Daoy (cell line): ENCODE data around the gene ZNF892. TPM values are rescaled to one million over a fixed set of nuclear protein-coding genes. Genes with fewer than 3 reads are reported as not detected.

Source experiments
- DNase-seq: peaks from one replicate; pipeline ENCODE4 v3.0.0-alpha.2; 2015; ENCODE audit warnings: low read depth
- total RNA-seq: library from RNA; depleted of rRNA; stranded (reverse); fragments of >200 nt; shearing (Covaris generic); gene quantifications from 2 replicates; pipeline ENCODE4 v1.2.3, GENCODE V29; 2014; rRNA removed

Gene ZNF892
- total RNA-seq, result 1.7 and 5.3 TPM in 2 replicates

- DNase-seq, result peak; percentile 94
Measured at GRCh38 chr2:95207111-95207961, at the start of gene ZNF892. Gene ZNF892 (plus strand): TSS chr2:95207521. CDS start chr2:95207816, 295 bp downstream.

- DNase-seq, result peak; percentile 3
Measured at GRCh38 chr2:95158441-95158840, 48.9 kb upstream of the ZNF892 start.

- DNase-seq, result peak; percentile 62
Measured at GRCh38 chr2:95158891-95159619, 48.3 kb upstream of the ZNF892 start.

- peak; percentile 73 for DNase-seq
Measured at GRCh38 chr2:95159690-95160449, 47.5 kb upstream of the ZNF892 start, which contains the start of gene ZNF514. Gene ZNF514 (minus strand): TSS chr2:95159848. CDS start chr2:95153253, 6,595 bp downstream.

- no peak for DNase-seq
Measured at GRCh38 chr2:95165030-95165370, 42.3 kb upstream of the ZNF892 start.

GRCh38 chr2:95165371-95166064 lies 41.8 kb upstream of the ZNF892 start, which contains the start of gene ZNF2:
Gene ZNF2 (plus strand): TSS chr2:95165809. CDS start chr2:95176227, 10,418 bp downstream.
- peak; percentile 97 for DNase-seq

GRCh38 chr2:95166065-95166763 lies 41.1 kb upstream of the ZNF892 start:
- no peak for DNase-seq

- DNase-seq, result no peak
Measured at GRCh38 chr2:95171902-95172301, 35.4 kb upstream of the ZNF892 start.

GRCh38 chr2:95174031-95174542 lies 33.2 kb upstream of the ZNF892 start:
- DNase-seq, result no peak

- no peak for DNase-seq
Measured at GRCh38 chr2:95179451-95179850, 27.9 kb upstream of the ZNF892 start.

- no peak for DNase-seq
Measured at GRCh38 chr2:95181774-95182173, 25.5 kb upstream of the ZNF892 start.

- no peak for DNase-seq
Measured at GRCh38 chr2:95185197-95185596, 22.1 kb upstream of the ZNF892 start.

GRCh38 chr2:95185973-95186372 lies 21.3 kb upstream of the ZNF892 start:
- DNase-seq, result no peak

GRCh38 chr2:95192956-95193355 lies 14.4 kb upstream of the ZNF892 start:
- peak; percentile 25 for DNase-seq

GRCh38 chr2:95203911-95204310 lies 3.4 kb upstream of the ZNF892 start:
- no peak for DNase-seq

- DNase-seq, result no peak
Measured at GRCh38 chr2:95204396-95204795, 2.9 kb upstream of the ZNF892 start.

GRCh38 chr2:95206096-95206495 lies 1.2 kb upstream of the ZNF892 start:
- no peak for DNase-seq

- DNase-seq, result no peak
Measured at GRCh38 chr2:95208106-95208505, 785 bp downstream of the ZNF892 start.

GRCh38 chr2:95215018-95215612 lies 7.8 kb downstream of the ZNF892 start:
- DNase-seq, result no peak

- no peak for DNase-seq
Measured at GRCh38 chr2:95220449-95220848, 13.1 kb downstream of the ZNF892 start.
